Measurements from ENCODE around the gene POTEF.
"Not testable (repeated sequence)": the region's sequence is repeated elsewhere in the genome, so short reads cannot be mapped to it uniquely, and the experiment has no call there.

Gene POTEF

GRCh38 chr2:130160131-130160530, 31.1 kb upstream of the POTEF start:
- no peak for TF ChIP-seq CTCF (conservative IDR thresholded peaks at IDR 0.05; ENCODE audit: control insufficient read depth, insufficient read depth, low read depth, low read length)
- DNase-seq (ENCODE audit: low read depth) = no peak
- H3K4me3 ChIP-seq (ENCODE audit: control insufficient read depth, low read depth, low read length) = no peak overlapping the region

- DNase-seq (ENCODE audit: low read depth); H3K4me3 ChIP-seq (ENCODE audit: control insufficient read depth, low read depth, low read length): not testable (repeated sequence)
Observed at GRCh38 chr2:130159376-130159775, 30.4 kb upstream of the POTEF start.

- no peak for TF ChIP-seq CTCF (conservative IDR thresholded peaks at IDR 0.05; ENCODE audit: control insufficient read depth, insufficient read depth, low read depth, low read length)
- H3K4me3 ChIP-seq (ENCODE audit: control insufficient read depth, low read depth, low read length) = no peak overlapping the region
- no peak for DNase-seq (ENCODE audit: low read depth)
Observed at GRCh38 chr2:130158631-130159030, 29.6 kb upstream of the POTEF start.

- peak; percentile 38 for DNase-seq (ENCODE audit: low read depth)
Observed at GRCh38 chr2:130157825-130158514, 28.9 kb upstream of the POTEF start.

GRCh38 chr2:130157354-130157753, 28.3 kb upstream of the POTEF start:
- DNase-seq (ENCODE audit: low read depth); H3K4me3 ChIP-seq (ENCODE audit: control insufficient read depth, low read depth, low read length): not testable (repeated sequence)

More at GRCh38 chr2:130157825-130158514, 28.9 kb upstream of the POTEF start:
- H3K4me3 ChIP-seq (ENCODE audit: control insufficient read depth, low read depth, low read length) = not testable (repeated sequence)

GRCh38 chr2:130156624-130157004, 27.6 kb upstream of the POTEF start:
- no peak for DNase-seq (ENCODE audit: low read depth)
- H3K4me3 ChIP-seq (ENCODE audit: control insufficient read depth, low read depth, low read length) = no peak overlapping the region
- no peak for TF ChIP-seq CTCF (conservative IDR thresholded peaks at IDR 0.05; ENCODE audit: control insufficient read depth, insufficient read depth, low read depth, low read length)

- peak; percentile 49 for TF ChIP-seq CTCF (conservative IDR thresholded peaks at IDR 0.05; ENCODE audit: control insufficient read depth, insufficient read depth, low read depth, low read length)
- peak; percentile 51 for DNase-seq (ENCODE audit: low read depth)
- not testable (repeated sequence) for H3K4me3 ChIP-seq (ENCODE audit: control insufficient read depth, low read depth, low read length)
Observed at GRCh38 chr2:130155956-130156623, 27.1 kb upstream of the POTEF start.

GRCh38 chr2:130154773-130155765, 26.0 kb upstream of the POTEF start:
- no peak for TF ChIP-seq CTCF (conservative IDR thresholded peaks at IDR 0.05; ENCODE audit: control insufficient read depth, insufficient read depth, low read depth, low read length)
- no peak overlapping the region for H3K4me3 ChIP-seq (ENCODE audit: control insufficient read depth, low read depth, low read length)
- DNase-seq (ENCODE audit: low read depth) = no peak

GRCh38 chr2:130154423-130154770, 25.4 kb upstream of the POTEF start:
- H3K4me3 ChIP-seq (ENCODE audit: control insufficient read depth, low read depth, low read length); DNase-seq (ENCODE audit: low read depth): not testable (repeated sequence)

GRCh38 chr2:130153721-130154422, 24.9 kb upstream of the POTEF start:
- not testable (repeated sequence) for H3K4me3 ChIP-seq (ENCODE audit: control insufficient read depth, low read depth, low read length); DNase-seq (ENCODE audit: low read depth)
